ENCODE data around the gene KIF11.
"Not testable (repeated sequence)": the region's sequence is repeated elsewhere in the genome, so short reads cannot be mapped to it uniquely, and the experiment has no call there.

Gene KIF11

DNA sequence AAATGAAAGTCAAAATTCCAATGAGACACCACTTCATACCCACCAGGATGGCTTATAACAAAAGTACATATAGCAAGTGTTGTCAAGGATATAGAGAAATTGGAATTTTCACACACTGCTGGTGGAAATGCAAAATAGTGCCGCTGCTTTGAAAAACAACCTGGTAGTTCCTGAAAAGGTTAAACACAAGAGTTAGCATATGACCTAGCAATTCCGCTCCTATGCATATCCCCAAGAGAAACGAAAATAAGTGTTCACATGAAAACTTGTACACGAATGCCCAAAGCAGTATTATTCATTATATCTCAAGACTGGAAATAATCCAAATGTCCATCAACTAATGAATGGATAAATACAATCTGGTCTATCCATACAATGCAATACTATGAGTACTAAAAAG, 33.9 kb upstream of the KIF11 start:
- TF ChIP-seq, protein P1, sequence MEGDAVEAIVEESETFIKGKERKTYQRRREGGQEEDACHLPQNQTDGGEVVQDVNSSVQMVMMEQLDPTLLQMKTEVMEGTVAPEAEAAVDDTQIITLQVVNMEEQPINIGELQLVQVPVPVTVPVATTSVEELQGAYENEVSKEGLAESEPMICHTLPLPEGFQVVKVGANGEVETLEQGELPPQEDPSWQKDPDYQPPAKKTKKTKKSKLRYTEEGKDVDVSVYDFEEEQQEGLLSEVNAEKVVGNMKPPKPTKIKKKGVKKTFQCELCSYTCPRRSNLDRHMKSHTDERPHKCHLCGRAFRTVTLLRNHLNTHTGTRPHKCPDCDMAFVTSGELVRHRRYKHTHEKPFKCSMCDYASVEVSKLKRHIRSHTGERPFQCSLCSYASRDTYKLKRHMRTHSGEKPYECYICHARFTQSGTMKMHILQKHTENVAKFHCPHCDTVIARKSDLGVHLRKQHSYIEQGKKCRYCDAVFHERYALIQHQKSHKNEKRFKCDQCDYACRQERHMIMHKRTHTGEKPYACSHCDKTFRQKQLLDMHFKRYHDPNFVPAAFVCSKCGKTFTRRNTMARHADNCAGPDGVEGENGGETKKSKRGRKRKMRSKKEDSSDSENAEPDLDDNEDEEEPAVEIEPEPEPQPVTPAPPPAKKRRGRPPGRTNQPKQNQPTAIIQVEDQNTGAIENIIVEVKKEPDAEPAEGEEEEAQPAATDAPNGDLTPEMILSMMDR (IDR thresholded peaks at IDR 0.05; ENCODE audit: low read depth, low read length, missing control alignments) = no peak
- no peak for DNase-seq (ENCODE audit: low read depth)
- H3K4me3 ChIP-seq (ENCODE audit: low read depth, low read length) = no peak overlapping the region

DNA sequence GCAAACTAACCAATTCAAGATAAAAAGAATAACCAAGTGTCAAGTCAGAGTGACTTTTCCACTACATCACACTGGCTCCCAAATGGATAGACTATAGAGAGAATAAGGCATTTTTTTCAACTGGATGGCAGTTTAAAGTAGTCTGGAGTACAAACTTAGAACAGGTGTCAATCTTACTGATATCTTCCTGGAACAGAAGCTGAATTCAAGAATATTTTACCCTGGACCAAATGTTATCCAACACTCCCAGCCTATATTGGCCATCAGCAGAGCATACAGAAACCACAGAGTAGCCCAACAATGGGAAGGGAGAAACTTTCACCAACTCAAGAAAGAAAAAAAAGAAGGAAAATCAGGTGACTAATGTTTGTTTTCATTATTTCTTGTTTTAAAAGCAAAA, 30.5 kb upstream of the KIF11 start:
- DNase-seq (ENCODE audit: low read depth) = no peak
- no peak overlapping the region for H3K4me3 ChIP-seq (ENCODE audit: low read depth, low read length)
- TF ChIP-seq, protein P1 (IDR thresholded peaks at IDR 0.05; ENCODE audit: low read depth, low read length, missing control alignments) = no peak

GRCh38 chr10:92567952-92568600, 24.9 kb upstream of the KIF11 start:
- TF ChIP-seq, protein P1 (IDR thresholded peaks at IDR 0.05; ENCODE audit: low read depth, low read length, missing control alignments) = no peak
- DNase-seq (ENCODE audit: low read depth) = no peak
- no peak overlapping the region for H3K4me3 ChIP-seq (ENCODE audit: low read depth, low read length)

GRCh38 chr10:92569071-92569470, 23.9 kb upstream of the KIF11 start:
- TF ChIP-seq, protein P1 (IDR thresholded peaks at IDR 0.05; ENCODE audit: low read depth, low read length, missing control alignments) = no peak
- no peak overlapping the region for H3K4me3 ChIP-seq (ENCODE audit: low read depth, low read length)
- DNase-seq (ENCODE audit: low read depth) = no peak

- H3K4me3 ChIP-seq (ENCODE audit: low read depth, low read length); DNase-seq (ENCODE audit: low read depth): not testable (repeated sequence)
Measured at GRCh38 chr10:92569663-92570062, 23.3 kb upstream of the KIF11 start.

DNA sequence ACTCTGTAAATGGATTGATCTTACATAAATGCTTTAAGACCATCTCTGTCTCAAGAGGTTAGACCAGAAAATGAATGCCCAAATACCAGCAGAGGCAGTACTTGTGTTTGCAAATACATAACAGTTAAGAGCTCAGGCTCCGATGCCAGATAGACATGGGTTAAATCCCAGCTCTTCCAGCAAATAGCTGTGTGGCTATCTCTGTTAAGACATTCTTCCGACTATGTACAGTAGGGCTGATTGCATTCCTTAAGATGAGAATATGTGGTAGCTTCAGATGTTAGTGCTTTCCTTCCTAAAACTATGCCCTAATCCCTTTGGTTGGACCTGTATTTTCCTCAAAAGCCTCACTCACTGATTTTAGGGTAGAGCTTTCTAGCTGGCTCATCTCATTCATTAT, 21.3 kb upstream of the KIF11 start:
- no peak overlapping the region for H3K4me3 ChIP-seq (ENCODE audit: low read depth, low read length)
- DNase-seq (ENCODE audit: low read depth) = no peak
- TF ChIP-seq, protein P1 (IDR thresholded peaks at IDR 0.05; ENCODE audit: low read depth, low read length, missing control alignments) = no peak

GRCh38 chr10:92572362-92573090, 20.4 kb upstream of the KIF11 start:
- DNase-seq (ENCODE audit: low read depth) = no peak
- peak overlapping the region; percentile 89 for H3K4me3 ChIP-seq (ENCODE audit: low read depth, low read length)
- TF ChIP-seq, protein P1 (IDR thresholded peaks at IDR 0.05; ENCODE audit: low read depth, low read length, missing control alignments) = no peak

Data from GM12864 (cell line).